ENCODE measurements around the gene TUBB2B.
"Not testable (repeated sequence)": the region's sequence is repeated elsewhere in the genome, so short reads cannot be mapped to it uniquely, and the experiment has no call there.

TUBB2B gene

DNA sequence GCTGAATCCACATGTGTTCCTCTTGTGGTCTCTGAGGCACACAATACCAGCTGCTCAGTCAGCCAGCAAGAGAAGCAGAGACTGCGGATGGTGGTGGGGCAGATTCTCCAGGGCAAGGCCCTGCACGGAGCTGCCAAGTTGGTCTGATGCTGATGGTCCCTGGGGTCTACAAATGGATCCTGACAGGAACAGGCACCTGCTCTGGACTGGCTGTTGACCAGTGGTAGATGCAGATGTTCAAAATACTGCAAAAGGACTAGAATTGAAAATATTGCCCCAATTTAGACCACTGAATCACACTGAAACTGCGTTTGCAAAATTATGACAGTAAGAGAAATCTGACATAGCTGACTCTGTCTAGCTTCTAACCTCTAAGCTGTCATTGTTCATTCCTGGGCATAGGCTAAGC is 40.5 kb downstream of the TUBB2B start:
- no peak for DNase-seq (ENCODE audit: low read depth)

- DNase-seq (ENCODE audit: low read depth) = no peak
These were observed 44.4 kb downstream of the TUBB2B start for GRCh38 chr6:3183066-3183465.

DNA sequence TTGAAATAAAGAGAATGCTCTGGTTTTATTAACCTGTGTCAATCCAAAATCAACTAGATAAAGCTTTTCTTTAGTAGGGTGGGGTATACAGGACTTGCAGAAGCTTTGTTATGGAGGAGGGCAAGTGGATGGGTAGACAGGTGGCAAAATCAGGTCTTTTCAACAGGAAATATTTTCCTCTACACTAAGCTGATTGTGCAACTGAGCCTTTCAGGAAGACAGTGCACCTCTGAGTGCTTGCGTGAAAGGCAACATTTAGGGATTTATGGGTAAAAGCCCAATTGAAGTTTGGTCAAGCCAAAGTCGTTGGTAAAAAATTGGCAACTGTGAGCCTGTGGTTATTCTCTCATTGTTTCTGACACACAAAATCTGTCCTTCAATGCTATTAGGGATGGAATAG is 46.3 kb downstream of the TUBB2B start:
- DNase-seq (ENCODE audit: low read depth) = no peak

GRCh38 chr6:3179945-3180344 is 47.5 kb downstream of the TUBB2B start:
- not testable (repeated sequence) for DNase-seq (ENCODE audit: low read depth)

DNA sequence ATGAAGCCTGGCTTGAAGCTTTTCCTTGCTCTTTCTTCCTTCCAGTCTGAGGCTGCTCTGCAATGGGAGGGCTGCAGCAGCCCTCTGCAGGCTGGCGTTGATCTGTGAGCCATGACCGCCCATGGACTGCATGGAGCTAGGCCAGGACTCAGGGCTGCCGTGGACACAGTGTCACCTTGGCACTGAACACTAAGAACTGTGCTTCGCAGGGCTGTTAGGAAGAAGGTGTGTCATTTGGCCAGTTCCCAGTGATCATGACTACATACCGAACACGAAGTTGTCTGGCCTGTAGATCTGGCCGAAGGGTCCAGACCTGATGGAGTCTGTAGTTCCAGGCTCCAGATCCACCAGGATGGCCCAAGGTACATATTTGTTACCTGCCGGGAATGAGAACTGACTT is 48.8 kb downstream of the TUBB2B start:
- DNase-seq (ENCODE audit: low read depth) = not testable (repeated sequence)

DNA sequence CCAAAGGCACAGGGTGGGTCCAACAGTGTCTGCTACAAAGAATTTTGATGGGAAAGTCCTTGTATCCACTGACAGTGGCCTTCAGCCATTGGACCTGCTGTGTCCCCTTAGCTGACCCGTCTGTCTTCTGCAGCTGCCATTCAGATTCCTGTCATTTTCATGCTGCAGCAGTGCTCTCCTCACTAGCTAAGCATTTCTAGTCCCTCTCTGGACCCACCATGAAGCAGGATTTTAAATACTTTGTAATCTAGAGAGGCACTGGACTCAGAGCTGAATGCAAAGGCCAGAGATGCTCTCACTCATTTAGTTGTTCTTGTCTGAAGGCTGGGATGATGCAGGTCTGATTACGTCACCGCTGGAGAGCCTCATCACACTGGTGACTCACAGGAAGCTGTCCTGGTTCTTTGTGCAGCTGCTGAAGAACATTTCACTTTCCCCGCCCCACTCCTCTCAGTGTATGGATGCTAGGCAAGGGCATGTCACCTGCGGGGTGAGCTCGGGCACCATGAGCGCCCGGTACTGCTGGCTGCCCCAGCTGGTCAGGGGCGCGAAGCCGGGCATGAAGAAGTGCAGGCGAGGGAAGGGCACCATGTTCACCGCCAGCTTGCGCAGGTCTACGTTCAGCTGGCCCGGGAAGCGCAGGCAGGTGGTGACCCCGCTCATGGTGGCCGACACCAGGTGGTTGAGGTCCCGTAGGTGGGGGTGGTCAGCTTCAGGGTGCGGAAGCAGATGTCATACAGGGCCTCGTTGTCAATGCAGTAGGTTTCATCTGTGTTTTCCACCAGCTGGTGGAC is 50.7 kb downstream of the TUBB2B start:
- DNase-seq (ENCODE audit: low read depth) = no peak

GRCh38 chr6:3175715-3176402 is 51.6 kb downstream of the TUBB2B start:
- no peak for DNase-seq (ENCODE audit: low read depth)
